ENCODE results near the gene NDST1.

DNA sequence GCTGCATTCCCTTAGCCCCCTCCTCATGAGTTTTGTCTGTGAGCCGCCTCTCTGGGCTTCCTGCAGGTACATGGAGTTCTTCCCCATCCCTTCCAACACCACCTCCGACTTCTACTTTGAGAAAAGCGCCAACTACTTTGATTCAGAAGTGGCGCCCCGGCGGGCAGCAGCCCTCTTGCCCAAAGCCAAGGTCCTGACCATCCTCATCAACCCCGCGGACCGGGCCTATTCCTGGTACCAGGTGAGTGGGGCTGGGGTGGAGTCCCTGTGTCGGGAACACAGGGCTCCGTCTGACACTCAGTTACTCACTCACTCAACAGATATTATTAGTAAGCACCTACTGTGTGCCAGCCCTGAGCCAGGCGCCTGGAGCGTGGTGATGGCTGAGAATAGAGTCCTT is 37.3 kb downstream of the NDST1 start:
- TF ChIP-seq SP1 (IDR thresholded peaks at IDR 0.05; ENCODE audit: low read depth, low read length) (no peak), NRF1 (conservative IDR thresholded peaks at IDR 0.05; ENCODE audit: low read depth, low read length) (no peak)
- TF ChIP-seq, protein P1, sequence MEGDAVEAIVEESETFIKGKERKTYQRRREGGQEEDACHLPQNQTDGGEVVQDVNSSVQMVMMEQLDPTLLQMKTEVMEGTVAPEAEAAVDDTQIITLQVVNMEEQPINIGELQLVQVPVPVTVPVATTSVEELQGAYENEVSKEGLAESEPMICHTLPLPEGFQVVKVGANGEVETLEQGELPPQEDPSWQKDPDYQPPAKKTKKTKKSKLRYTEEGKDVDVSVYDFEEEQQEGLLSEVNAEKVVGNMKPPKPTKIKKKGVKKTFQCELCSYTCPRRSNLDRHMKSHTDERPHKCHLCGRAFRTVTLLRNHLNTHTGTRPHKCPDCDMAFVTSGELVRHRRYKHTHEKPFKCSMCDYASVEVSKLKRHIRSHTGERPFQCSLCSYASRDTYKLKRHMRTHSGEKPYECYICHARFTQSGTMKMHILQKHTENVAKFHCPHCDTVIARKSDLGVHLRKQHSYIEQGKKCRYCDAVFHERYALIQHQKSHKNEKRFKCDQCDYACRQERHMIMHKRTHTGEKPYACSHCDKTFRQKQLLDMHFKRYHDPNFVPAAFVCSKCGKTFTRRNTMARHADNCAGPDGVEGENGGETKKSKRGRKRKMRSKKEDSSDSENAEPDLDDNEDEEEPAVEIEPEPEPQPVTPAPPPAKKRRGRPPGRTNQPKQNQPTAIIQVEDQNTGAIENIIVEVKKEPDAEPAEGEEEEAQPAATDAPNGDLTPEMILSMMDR (IDR thresholded peaks at IDR 0.05 in 2 of 3, conservative IDR thresholded peaks at IDR 0.05 in 1 of 3; ENCODE audit: control insufficient read depth in 2 of 3, extremely low read depth in 1 of 3, insufficient read depth in 1 of 3, low read depth in 3 of 3, low read length in 3 of 3) = no peak

Measured in GM12878 (cell line).